Heart left ventricle (tissue), 13 donors: ENCODE results near the gene ZBTB33.

Source experiments
- CTCF ChIP-seq, 12 donors: fragments of 200-600 bp; sonication (generic) in 4 of 12; IDR thresholded peaks; one replicate each; pipeline versions ENCODE4 v1.5.0 to v1.8.0; 2018 to 2022; ENCODE audit warnings: antibody characterized with exemption in 12 of 12, mild to moderate bottlenecking in 5 of 12
- POLR2A ChIP-seq, 2 donors: fragments of 450-650 bp; IDR thresholded peaks; one replicate each; pipeline ENCODE4 v1.6.1; 2017; ENCODE audit warnings: antibody characterized with exemption in 2 of 2, mild to moderate bottlenecking in 2 of 2, moderate library complexity in 2 of 2
- donor health status: ischemic (EF 13 %, LVEDD 7.1; RV severe dilation, severe dysfunction).
- donor health status: DM: no; HTN: yes; CAD: no.
- donor health status: DM: no; HTN: no; CAD: no.
- donor health status: ischemic (EF 25% LVEDD 6.9; RV normal size, moderate dysfunction).
- donor health status: ischemic (EF 25% LVEDD 5.7; RV mildly dilated, moderate dysfunction).
- donor health status: ischemic (EF 35%, LVEDD 5.7; RV mildly dilated, moderate dysfunction).
- donor health status: nonischemic (EF 11% LVEDD 7.7; RV severe dilation, severe dysfunction).
- donor health status: DM: yes; HTN: yes; CAD: no.
- donor health status: PGD.
- donor health status: ischemic (EF 29% LVEDD 5.4; RV normal size, mild dysfunction).
- donor health status: nonischemic (EF 23%, LVEDD 6.1; RV moderate dilation, normal function).

GRCh38 chrX:120244395-120244734, 6.2 kb upstream of the ZBTB33 start:
- TF ChIP-seq CTCF (IDR thresholded peaks at IDR 0.05) (no peak), POLR2A (IDR thresholded peaks at IDR 0.05) (no peak)
